ENCODE results near the gene RBM28. TPM values are rescaled to one million over a fixed set of nuclear protein-coding genes. Genes with fewer than 3 reads are reported as not detected.

RBM28 gene
- total RNA-seq, 1 experiment from 2014 or later: 54.1 TPM

DNA sequence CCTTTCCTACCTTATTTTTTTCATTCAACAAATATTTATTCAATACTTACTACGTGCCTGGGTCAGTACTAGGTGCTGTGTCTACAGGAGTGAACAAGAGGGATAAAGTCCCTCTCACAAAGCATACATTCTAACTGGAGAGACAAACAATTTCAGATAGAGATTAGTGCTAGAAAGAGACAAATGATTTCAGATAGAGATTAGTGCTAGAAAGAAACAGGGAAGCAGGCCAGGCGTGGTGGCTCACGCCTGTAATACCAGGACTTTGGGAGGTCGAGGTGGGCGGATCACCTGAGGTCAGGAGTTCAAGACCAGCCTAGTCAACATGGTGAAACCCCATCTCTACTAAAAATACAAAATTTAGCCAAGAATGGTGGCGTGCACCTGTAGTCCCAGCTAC lies 34.6 kb downstream of the RBM28 start:
- intact Hi-C loops (cut with micrococcal nuclease; ENCODE audit: unreplicated experiment): no loop called here
- Histone ChIP-seq H3K36me3 (ENCODE audit: control insufficient read depth, insufficient read depth, low read length) (peaks cover 20% of the 10 kb centered on the region), H3K4me3 (ENCODE audit: low read depth in 2 of 2, low read length in 2 of 2) (no peak overlapping the region), H3K27me3 (ENCODE audit: control insufficient read depth, insufficient read depth, low read length) (no peaks in the 10 kb centered on the region), H3K27ac (ENCODE audit: low read length) (no peak overlapping the region), H3K4me1 (ENCODE audit: control insufficient read depth, insufficient read depth, low read length) (no peaks in the 10 kb centered on the region), H3K9me3 (ENCODE audit: control insufficient read depth, insufficient read depth, low read depth, low read length) (no peaks in the 10 kb centered on the region)
- DNase-seq (ENCODE audit: low read depth, low spot score) (no peak), ATAC-seq (no peak)
- CTCF ChIA-PET: no interaction called here
- no TSS peak for BruUV-seq (replicated peaks)
- in situ Hi-C loops (cut with HindIII; ENCODE audit: low pct_unique_long_range_greater_than_20kb, low sequenced_read_pairs): no loop called here
- TF ChIP-seq, protein P1, sequence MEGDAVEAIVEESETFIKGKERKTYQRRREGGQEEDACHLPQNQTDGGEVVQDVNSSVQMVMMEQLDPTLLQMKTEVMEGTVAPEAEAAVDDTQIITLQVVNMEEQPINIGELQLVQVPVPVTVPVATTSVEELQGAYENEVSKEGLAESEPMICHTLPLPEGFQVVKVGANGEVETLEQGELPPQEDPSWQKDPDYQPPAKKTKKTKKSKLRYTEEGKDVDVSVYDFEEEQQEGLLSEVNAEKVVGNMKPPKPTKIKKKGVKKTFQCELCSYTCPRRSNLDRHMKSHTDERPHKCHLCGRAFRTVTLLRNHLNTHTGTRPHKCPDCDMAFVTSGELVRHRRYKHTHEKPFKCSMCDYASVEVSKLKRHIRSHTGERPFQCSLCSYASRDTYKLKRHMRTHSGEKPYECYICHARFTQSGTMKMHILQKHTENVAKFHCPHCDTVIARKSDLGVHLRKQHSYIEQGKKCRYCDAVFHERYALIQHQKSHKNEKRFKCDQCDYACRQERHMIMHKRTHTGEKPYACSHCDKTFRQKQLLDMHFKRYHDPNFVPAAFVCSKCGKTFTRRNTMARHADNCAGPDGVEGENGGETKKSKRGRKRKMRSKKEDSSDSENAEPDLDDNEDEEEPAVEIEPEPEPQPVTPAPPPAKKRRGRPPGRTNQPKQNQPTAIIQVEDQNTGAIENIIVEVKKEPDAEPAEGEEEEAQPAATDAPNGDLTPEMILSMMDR (IDR thresholded peaks at IDR 0.05): no peak
- TF ChIP-seq TCF7L2 (IDR thresholded peaks at IDR 0.05; ENCODE audit: low read depth, low read length) (no peak), SIN3A (IDR thresholded peaks at IDR 0.05; ENCODE audit: borderline replicate concordance, insufficient read depth, low read depth, low read length) (no peak), POLR2AphosphoS5 (IDR thresholded peaks at IDR 0.05; ENCODE audit: low read depth, low read length) (no peak)
- TF ChIP-seq, protein P2, sequence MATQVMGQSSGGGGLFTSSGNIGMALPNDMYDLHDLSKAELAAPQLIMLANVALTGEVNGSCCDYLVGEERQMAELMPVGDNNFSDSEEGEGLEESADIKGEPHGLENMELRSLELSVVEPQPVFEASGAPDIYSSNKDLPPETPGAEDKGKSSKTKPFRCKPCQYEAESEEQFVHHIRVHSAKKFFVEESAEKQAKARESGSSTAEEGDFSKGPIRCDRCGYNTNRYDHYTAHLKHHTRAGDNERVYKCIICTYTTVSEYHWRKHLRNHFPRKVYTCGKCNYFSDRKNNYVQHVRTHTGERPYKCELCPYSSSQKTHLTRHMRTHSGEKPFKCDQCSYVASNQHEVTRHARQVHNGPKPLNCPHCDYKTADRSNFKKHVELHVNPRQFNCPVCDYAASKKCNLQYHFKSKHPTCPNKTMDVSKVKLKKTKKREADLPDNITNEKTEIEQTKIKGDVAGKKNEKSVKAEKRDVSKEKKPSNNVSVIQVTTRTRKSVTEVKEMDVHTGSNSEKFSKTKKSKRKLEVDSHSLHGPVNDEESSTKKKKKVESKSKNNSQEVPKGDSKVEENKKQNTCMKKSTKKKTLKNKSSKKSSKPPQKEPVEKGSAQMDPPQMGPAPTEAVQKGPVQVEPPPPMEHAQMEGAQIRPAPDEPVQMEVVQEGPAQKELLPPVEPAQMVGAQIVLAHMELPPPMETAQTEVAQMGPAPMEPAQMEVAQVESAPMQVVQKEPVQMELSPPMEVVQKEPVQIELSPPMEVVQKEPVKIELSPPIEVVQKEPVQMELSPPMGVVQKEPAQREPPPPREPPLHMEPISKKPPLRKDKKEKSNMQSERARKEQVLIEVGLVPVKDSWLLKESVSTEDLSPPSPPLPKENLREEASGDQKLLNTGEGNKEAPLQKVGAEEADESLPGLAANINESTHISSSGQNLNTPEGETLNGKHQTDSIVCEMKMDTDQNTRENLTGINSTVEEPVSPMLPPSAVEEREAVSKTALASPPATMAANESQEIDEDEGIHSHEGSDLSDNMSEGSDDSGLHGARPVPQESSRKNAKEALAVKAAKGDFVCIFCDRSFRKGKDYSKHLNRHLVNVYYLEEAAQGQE (IDR thresholded peaks at IDR 0.05; ENCODE audit: insufficient read depth in 1 of 2, low read depth in 2 of 2, low read length in 1 of 2): no peak
- POLR2A ChIA-PET: no interaction called here

DNA sequence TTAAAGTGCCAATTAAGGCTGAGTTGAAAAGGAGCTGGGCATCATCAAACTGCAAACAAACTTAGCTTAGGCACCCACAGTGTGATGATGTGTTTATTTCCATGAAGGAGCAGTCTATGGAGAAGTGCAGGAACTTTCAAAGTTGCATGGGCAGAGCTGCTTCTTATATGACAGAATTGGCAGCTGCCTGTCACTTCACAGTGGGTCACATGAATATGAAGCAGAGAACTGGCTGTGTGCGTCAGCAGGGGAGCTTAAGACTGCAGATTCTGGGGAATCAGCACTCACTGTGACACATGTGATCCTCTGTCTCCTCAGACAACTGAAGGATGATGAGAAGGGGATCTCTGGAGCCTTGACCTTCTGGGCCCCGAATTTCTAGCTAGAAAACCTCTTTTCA lies 36.6 kb downstream of the RBM28 start:
- ChIA-PET CTCF (no interaction called here), POLR2A (no interaction called here)
- no peaks in the 10 kb centered on the region for H3K4me1 ChIP-seq (ENCODE audit: control insufficient read depth, insufficient read depth, low read length)
- no peaks in the 10 kb centered on the region for H3K9me3 ChIP-seq (ENCODE audit: control insufficient read depth, insufficient read depth, low read depth, low read length)
- H3K27me3 ChIP-seq (ENCODE audit: control insufficient read depth, insufficient read depth, low read length): no peaks in the 10 kb centered on the region
- intact Hi-C loops (cut with micrococcal nuclease; ENCODE audit: unreplicated experiment) (no loop called here), in situ Hi-C loops (cut with HindIII; ENCODE audit: low pct_unique_long_range_greater_than_20kb, low sequenced_read_pairs) (no loop called here)
- TF ChIP-seq, protein P1 (IDR thresholded peaks at IDR 0.05): no peak
- TF ChIP-seq POLR2AphosphoS5 (IDR thresholded peaks at IDR 0.05; ENCODE audit: low read depth, low read length): no peak
- TF ChIP-seq SIN3A (IDR thresholded peaks at IDR 0.05; ENCODE audit: borderline replicate concordance, insufficient read depth, low read depth, low read length): no peak
- TF ChIP-seq, protein P2 (IDR thresholded peaks at IDR 0.05; ENCODE audit: insufficient read depth in 1 of 2, low read depth in 2 of 2, low read length in 1 of 2): no peak
- TF ChIP-seq TCF7L2 (IDR thresholded peaks at IDR 0.05; ENCODE audit: low read depth, low read length): no peak
- no peak for DNase-seq (ENCODE audit: low read depth, low spot score)
- ATAC-seq: no peak
- peaks cover 8% of the 10 kb centered on the region; the same call in 1 of the 2 replicates for H3K36me3 ChIP-seq (ENCODE audit: control insufficient read depth, insufficient read depth, low read length)
- no TSS peak for BruUV-seq (replicated peaks)
- no peak overlapping the region for H3K27ac ChIP-seq (ENCODE audit: low read length)
- H3K4me3 ChIP-seq (ENCODE audit: low read depth in 2 of 2, low read length in 2 of 2): no peak overlapping the region

Data from Panc1 (cell line).